ENCODE data around the gene SMCO2.

The SMCO2 gene

DNA sequence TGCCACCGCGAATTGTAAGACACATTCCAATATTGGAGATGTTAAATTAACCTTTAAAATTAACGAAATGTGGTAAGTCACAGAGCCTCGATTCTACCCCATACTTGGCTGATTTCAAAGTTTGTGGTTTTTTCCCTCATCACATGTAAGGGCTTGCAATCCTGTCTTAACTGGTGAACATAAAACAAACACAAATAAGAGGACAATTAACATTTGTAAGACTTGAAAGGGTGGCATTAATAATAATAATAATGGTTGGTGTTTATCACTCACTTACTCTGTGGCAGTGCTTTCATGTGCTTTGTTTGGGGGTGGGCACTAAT, 104.1 kb downstream of the SMCO2 start:
- Histone ChIP-seq H3K4me3 (replicated peaks; ENCODE audit: low read depth, low read length) (no peak overlapping the region), H3K36me3 (ENCODE audit: control insufficient read depth, insufficient read depth, low read length) (no peaks in the 10 kb centered on the region), H3K27me3 (replicated peaks; ENCODE audit: control insufficient read depth, insufficient read depth, low read length) (no peaks in the 10 kb centered on the region)
- DNase-seq (ENCODE audit: extremely low read depth, insufficient read length) = no peak
- no peak for TF ChIP-seq CTCF (IDR thresholded peaks at IDR 0.05; ENCODE audit: insufficient read depth, low read length, poor library complexity, severe bottlenecking)

GRCh38 chr12:27551172-27551840, 104.8 kb downstream of the SMCO2 start:
- no peak for DNase-seq (ENCODE audit: extremely low read depth, insufficient read length)
- Histone ChIP-seq H3K4me3 (replicated peaks; ENCODE audit: low read depth, low read length) (no peak overlapping the region), H3K36me3 (ENCODE audit: control insufficient read depth, insufficient read depth, low read length) (no peaks in the 10 kb centered on the region), H3K27me3 (replicated peaks; ENCODE audit: control insufficient read depth, insufficient read depth, low read length) (no peaks in the 10 kb centered on the region)
- TF ChIP-seq CTCF (IDR thresholded peaks at IDR 0.05; ENCODE audit: insufficient read depth, low read length, poor library complexity, severe bottlenecking) = no peak

Measured in GM06990 (cell line).